Measurements from ENCODE around the gene ALG2.

ALG2 gene

GRCh38 chr9:99171225-99172123, 50.3 kb downstream of the ALG2 start:
- DNase-seq (ENCODE audit: low spot score): no peak

- no peak for DNase-seq (ENCODE audit: low spot score)
These were observed 51.6 kb downstream of the ALG2 start for GRCh38 chr9:99169982-99170761.

GRCh38 chr9:99169086-99169485, 52.7 kb downstream of the ALG2 start:
- DNase-seq (ENCODE audit: low spot score): no peak

- no peak for DNase-seq (ENCODE audit: low spot score)
These were observed 54.0 kb downstream of the ALG2 start for GRCh38 chr9:99167694-99168093.

GRCh38 chr9:99167119-99167518, 54.6 kb downstream of the ALG2 start:
- DNase-seq (ENCODE audit: low spot score): no peak

Data from cerebellar cortex (tissue), 1 donor.